NK-92 (cell line): ENCODE data around the gene AQP12B.
"Not testable (repeated sequence)": the region's sequence is repeated elsewhere in the genome, so short reads cannot be mapped to it uniquely, and the experiment has no call there.

ENCODE experiments used
- DNase-seq: peaks from one replicate; lab custom pipeline; 2025; ENCODE audit not compliant: unreplicated experiment; lab: John Stamatoyannopoulos, UW

AQP12B gene

GRCh38 chr2:240701736-240702639 is 19.3 kb upstream of the AQP12B start:
- no peak for DNase-seq

- no peak for DNase-seq
Observed at GRCh38 chr2:240701091-240701735, 18.5 kb upstream of the AQP12B start.

DNA sequence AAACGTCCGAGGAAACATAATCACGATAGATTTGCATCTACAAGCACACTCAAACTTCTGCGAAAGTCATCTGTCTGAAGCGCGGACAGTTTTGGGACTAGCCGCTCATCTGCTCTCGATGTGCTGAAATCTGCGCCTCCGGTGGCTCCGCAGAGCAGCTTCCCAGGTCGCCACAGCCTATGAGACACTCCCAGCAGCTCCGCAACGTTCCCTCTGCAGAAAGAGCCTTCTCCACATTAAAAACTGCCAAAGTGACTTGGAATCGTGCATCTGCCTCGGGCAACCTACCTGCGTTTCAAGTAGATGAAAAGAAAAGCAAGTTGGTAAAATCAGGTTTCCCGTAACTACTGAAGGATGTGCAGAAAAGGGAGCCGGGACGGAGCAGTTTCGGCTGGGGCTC is 17.9 kb upstream of the AQP12B start:
- not testable (repeated sequence) for DNase-seq

DNA sequence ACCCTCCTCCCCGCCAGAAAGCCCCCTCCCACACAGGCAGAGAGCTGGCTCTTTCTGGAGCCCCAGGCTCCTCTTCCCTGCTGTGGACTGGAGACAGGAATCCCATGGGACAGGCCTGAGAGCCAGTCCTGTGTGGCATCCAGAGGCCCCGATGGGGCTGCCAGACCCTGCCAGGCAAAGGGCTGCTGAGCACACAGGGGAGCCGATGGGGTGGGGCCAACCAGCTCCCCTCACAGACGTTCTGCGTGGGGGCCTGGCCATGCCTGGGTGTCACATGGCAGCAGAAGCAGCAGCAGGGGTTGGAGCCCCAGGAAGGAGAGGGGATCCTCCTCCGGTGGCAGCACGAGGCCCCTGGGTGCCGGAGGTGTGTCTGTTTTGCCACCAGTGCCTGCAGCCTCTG is 17.1 kb upstream of the AQP12B start:
- not testable (repeated sequence) for DNase-seq

GRCh38 chr2:240698852-240699561 is 16.3 kb upstream of the AQP12B start:
- DNase-seq = not testable (repeated sequence)

GRCh38 chr2:240696469-240696868 is 13.8 kb upstream of the AQP12B start:
- DNase-seq = not testable (repeated sequence)

GRCh38 chr2:240695593-240695992 is 12.9 kb upstream of the AQP12B start:
- not testable (repeated sequence) for DNase-seq

GRCh38 chr2:240694304-240694703 is 11.6 kb upstream of the AQP12B start:
- DNase-seq = not testable (repeated sequence)

DNA sequence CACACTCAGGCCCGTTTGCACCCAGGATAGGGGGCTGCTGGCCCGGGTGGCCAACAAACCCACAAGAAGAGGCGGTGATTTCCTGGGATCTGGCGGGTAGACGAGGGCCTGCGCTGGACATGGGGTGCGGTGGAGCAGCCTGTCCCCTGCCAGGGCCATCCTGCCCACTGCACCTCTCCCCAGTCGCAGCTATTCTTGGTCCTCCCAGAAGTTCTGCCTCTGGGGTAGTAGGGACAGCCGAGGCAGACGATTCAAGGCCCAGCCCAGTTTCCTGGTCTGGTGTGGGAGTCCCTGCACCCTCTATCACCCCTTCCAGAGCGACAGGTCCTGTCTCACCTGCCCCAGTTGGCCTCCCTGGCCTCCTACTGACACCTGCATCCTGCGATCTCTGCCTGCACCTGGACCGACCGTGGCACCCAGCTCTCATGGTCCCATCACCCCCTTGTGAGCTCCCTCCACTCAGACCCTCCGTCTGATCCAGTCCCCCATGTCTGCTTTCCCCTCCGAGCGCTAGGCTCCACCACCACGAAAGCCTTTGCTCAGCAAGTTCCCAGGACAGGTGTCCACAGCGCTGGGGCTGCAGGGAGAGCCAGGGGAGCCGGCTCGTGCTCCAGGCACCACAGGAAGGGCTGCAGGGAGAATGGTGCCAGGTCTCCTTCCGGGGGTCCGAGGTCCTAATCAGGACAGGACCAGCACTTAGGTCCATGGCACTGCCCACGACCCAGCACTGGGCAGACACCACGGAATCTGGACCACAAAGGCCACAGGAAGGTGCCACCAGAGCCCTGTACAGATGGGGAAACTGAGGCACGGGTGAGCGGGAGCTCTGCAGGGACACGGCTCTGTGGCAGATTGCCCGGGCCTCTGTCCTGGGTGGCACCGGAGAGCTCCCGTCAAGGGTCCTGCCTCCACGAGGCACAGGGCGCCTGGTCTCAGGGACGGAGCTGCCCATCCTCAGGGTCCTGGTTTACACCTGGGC is 10.2 kb upstream of the AQP12B start:
- not testable (repeated sequence) for DNase-seq

GRCh38 chr2:240691631-240692420 is 9.1 kb upstream of the AQP12B start, which contains the start of gene AQP12A:
AQP12A (plus strand) TSS chr2:240691866; CDS start chr2:240691914, 48 bp downstream.
- not testable (repeated sequence) for DNase-seq

DNA sequence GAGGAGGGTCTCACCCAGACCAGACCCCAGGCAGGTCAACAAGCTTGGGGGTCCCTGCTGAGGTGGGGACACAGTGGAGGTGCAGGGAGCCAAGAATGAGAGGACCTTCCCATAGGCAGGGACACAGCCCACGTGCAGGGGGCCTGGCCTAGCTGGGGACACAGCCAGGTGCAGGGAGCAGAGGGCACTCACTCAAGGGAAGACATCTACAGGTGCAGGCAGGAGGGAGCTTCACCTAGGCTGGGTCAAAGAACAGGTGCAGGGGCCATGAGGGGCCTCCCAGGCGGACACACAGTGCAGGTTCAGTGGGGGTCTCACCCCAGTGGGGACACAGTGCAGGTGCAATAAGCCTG is 8.4 kb upstream of the AQP12B start:
- DNase-seq = not testable (repeated sequence)

DNA sequence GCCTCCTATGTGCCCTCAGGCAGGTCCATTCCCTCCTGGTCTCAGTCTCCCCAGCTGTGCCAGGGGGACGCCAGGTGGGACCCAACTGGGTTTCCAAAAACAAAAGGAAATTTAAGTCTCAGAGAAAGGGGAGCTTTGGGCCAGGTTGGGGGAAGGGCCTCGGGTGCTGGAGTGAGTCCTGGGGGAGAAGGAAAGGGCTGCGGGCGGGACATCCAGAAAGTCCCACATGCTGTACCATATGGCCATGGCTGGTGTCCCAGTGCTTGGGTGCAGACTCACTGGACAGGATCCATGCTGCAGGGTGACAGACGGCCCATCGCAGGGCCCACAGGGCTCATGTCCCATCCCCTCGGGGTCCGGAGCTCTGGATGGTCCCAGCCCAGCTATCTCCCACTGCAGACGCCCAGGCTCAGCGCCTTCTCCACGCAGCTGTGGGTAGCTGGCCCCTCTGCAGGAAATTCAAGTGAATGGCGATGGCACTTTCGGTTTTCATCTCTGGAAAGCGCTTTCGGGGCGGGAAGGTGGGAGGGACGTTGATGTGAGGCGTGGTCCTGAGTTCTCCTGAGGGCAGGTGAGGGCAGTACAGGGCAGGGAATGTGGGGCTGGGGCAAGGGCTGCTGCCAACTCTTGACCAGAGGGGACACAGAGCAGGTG is 7.9 kb upstream of the AQP12B start:
- DNase-seq = not testable (repeated sequence)

- DNase-seq = no peak
Observed at GRCh38 chr2:240689975-240690374, 7.3 kb upstream of the AQP12B start.

- DNase-seq = no peak
Observed at GRCh38 chr2:240688553-240688919, 5.9 kb upstream of the AQP12B start.

GRCh38 chr2:240687741-240688552 is 5.3 kb upstream of the AQP12B start:
- DNase-seq = no peak

- no peak for DNase-seq
Observed at GRCh38 chr2:240687045-240687740, 4.5 kb upstream of the AQP12B start.

DNA sequence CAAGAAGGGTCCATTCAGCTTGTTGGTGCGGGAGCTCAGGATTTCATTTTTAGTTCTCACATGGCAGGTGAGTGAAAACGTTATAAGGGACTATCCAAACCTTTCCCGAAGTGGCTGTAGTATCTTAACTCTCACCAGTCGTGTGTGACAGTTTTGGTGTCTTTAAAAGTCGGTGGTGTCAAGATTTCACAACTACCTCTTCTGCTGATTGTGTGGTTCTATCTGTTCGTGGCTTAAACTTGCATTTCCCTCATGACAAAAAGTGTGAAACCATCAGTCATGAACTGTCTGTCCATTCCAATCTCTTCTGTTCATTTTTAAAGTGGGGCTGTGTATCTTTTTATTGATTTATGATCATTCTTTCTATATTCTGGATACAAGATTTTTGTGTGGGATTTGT is 3.8 kb upstream of the AQP12B start:
- no peak for DNase-seq
